Mammary epithelial cell (primary cell): Measurements from ENCODE around the gene STX8.

Experiments
- CTCF ChIP-seq, 2 donors: IDR thresholded peaks in 1 of 2; conservative IDR thresholded peaks in 1 of 2; 2 replicates each; pipeline ENCODE4 v1.5.1; 2011 to 2012; ENCODE audit warnings: inconsistent platforms in 2 of 2, low read length in 2 of 2, mild to moderate bottlenecking in 2 of 2, control low read depth in 1 of 2, low read depth in 1 of 2; ENCODE audit not compliant: insufficient read depth in 1 of 2; ENCODE audit errors: extremely low read depth in 1 of 2
- EZH2 ChIP-seq: IDR thresholded peaks from 2 replicates; pipeline ENCODE4 v1.6.1; 2012; ENCODE audit warnings: low read length, inconsistent platforms, borderline replicate concordance

GRCh38 chr17:9253308-9253707 is 322.3 kb downstream of the STX8 start:
- no peak for TF ChIP-seq CTCF (conservative IDR thresholded peaks at IDR 0.05 in 1 of 2, IDR thresholded peaks at IDR 0.05 in 1 of 2; ENCODE audit: extremely low read depth in 1 of 2, insufficient read depth in 1 of 2, low read depth in 1 of 2, low read length in 2 of 2)
- no peak for TF ChIP-seq EZH2
